ENCODE results near the gene LCN12.
A peak's percentile ranks its signal among the peaks of the same experiment; 100 is the strongest.

Gene LCN12

DNA sequence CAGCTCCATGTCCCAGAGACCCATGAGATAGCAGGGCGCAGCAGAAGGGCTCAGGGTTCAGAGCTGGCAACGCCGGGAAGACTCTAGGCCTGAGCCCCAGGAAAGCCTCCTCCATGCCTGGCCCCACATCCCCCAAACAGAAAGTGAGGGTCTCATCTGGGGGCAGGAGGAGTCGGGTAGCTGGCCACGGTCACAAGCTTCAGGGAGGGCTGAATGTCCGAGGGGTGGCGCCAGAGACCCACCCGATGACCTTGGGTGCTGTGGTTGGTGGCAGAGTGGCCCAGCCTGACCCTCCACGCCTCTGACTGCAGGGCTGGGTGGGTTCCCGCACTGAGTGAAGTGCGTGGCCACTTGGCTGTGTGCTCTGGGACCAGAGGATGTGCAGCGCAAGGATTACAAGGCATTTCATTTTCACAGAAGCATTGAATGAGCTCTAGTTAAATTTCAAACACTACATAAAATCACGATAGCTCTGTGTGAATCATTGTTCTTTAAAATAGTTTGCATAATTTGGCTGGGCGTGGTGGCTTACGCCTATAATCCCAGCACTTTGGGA lies 4.0 kb upstream of the LCN12 start:
- H3K36me3 ChIP-seq (replicated peaks; ENCODE audit: low read depth, low read length), result no peaks in the 10 kb centered on the region
- H3K4me2 ChIP-seq (ENCODE audit: low read length), result no peak overlapping the region
- H2AFZ ChIP-seq (ENCODE audit: low read depth, low read length), result no peak overlapping the region
- H4K20me1 ChIP-seq (ENCODE audit: insufficient read depth, low read length), result no peaks in the 10 kb centered on the region
- TF ChIP-seq CTCF (IDR thresholded peaks at IDR 0.05; ENCODE audit: low read depth, low read length), result peak; percentile 60
- TF ChIP-seq EZH2phosphoT487 (IDR thresholded peaks at IDR 0.05; ENCODE audit: low read depth), result no peak
- H3K9ac ChIP-seq (ENCODE audit: low read length), result no peak overlapping the region
- no peaks in the 10 kb centered on the region for H3K9me3 ChIP-seq (ENCODE audit: insufficient read depth, low read length)
- H3K4me3 ChIP-seq (ENCODE audit: low read length), result no peak overlapping the region
- H3K27me3 ChIP-seq (ENCODE audit: low read depth, low read length), result no peaks in the 10 kb centered on the region
- peaks cover 32% of the 10 kb centered on the region for H3K4me1 ChIP-seq (ENCODE audit: low read length)
- no peak overlapping the region for H3K27ac ChIP-seq (ENCODE audit: low read length)
- peaks cover 12% of the 10 kb centered on the region for H3K79me2 ChIP-seq (ENCODE audit: low read length)

- Histone ChIP-seq H3K4me1 (ENCODE audit: low read length) (peaks cover 27% of the 10 kb centered on the region), H3K4me2 (ENCODE audit: low read length) (peak overlapping the region; percentile 80), H3K79me2 (ENCODE audit: low read length) (no peaks in the 10 kb centered on the region; the same call in 1 of the 2 replicates), H2AFZ (ENCODE audit: low read depth, low read length) (no peak overlapping the region), H3K9me3 (ENCODE audit: insufficient read depth, low read length) (no peaks in the 10 kb centered on the region), H4K20me1 (ENCODE audit: insufficient read depth, low read length) (no peaks in the 10 kb centered on the region), H3K4me3 (ENCODE audit: low read length) (peak overlapping the region; percentile 87), H3K36me3 (replicated peaks; ENCODE audit: low read depth, low read length) (no peaks in the 10 kb centered on the region), H3K27ac (ENCODE audit: low read length) (no peak overlapping the region), H3K9ac (ENCODE audit: low read length) (peak overlapping the region; percentile 64), H3K27me3 (ENCODE audit: low read depth, low read length) (no peaks in the 10 kb centered on the region)
- no peak for TF ChIP-seq EZH2phosphoT487 (IDR thresholded peaks at IDR 0.05; ENCODE audit: low read depth)
- TF ChIP-seq CTCF (IDR thresholded peaks at IDR 0.05; ENCODE audit: low read depth, low read length), result no peak
Measured at GRCh38 chr9:136949239-136949816, 2.7 kb upstream of the LCN12 start.

DNA sequence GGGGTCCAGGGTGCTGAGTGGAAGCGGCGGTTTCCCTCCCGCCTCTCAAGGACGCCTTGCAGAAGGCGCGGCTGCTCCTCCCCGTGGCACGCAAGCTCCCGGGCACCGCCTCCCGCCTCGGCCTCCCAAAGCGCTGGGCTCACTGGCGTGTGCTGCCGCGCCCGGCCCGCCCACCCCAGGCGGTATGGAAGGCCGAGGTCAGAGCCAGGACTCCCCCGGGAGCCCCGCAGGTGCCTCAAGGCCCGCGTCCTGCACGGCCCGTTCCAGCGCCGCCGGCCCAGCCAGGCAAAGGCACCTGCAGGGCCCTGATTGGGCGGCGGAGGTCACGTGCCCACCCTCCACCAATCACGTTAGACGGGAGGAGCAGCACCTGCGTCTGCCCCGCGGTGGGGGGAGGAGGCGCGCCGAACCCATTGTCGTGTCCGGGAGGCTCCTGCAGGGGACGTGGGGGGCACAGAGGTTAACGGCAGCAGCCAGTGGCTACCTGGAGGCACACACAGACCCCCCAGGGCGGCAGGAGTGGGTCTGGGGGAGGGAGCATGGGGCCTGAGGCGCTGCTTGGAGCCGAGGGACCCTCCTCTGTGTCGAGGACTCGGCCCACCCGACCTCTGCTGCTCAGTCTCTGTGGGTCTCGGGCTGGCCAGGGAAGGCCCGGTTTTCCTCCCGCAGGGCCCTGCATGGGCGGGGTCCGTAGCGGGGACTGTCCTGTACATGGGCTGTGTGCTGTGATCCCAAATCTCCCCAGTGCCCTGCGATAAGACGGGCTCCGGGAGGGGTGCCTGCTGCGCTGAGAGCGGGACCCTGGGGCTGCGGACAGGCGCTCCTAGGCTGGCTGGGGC lies 2.0 kb upstream of the LCN12 start:
- peak overlapping the region; percentile 83 for H3K9ac ChIP-seq (ENCODE audit: low read length)
- TF ChIP-seq EZH2phosphoT487 (IDR thresholded peaks at IDR 0.05; ENCODE audit: low read depth) (no peak), CTCF (IDR thresholded peaks at IDR 0.05; ENCODE audit: low read depth, low read length) (peak; percentile 14; the same call in 1 of the 2 replicates)
- H3K27ac ChIP-seq (ENCODE audit: low read length), result peak overlapping the region; percentile 37
- H3K27me3 ChIP-seq (ENCODE audit: low read depth, low read length), result no peaks in the 10 kb centered on the region; the same call in 1 of the 2 replicates
- H3K4me2 ChIP-seq (ENCODE audit: low read length), result peak overlapping the region; percentile 94
- H3K4me1 ChIP-seq (ENCODE audit: low read length), result peaks cover 24% of the 10 kb centered on the region
- no peaks in the 10 kb centered on the region for H4K20me1 ChIP-seq (ENCODE audit: insufficient read depth, low read length)
- H2AFZ ChIP-seq (ENCODE audit: low read depth, low read length), result peak overlapping the region; percentile 87
- H3K36me3 ChIP-seq (replicated peaks; ENCODE audit: low read depth, low read length), result no peaks in the 10 kb centered on the region
- peak overlapping the region; percentile 87 for H3K4me3 ChIP-seq (ENCODE audit: low read length)
- no peaks in the 10 kb centered on the region for H3K9me3 ChIP-seq (ENCODE audit: insufficient read depth, low read length)
- H3K79me2 ChIP-seq (ENCODE audit: low read length), result no peaks in the 10 kb centered on the region

DNA sequence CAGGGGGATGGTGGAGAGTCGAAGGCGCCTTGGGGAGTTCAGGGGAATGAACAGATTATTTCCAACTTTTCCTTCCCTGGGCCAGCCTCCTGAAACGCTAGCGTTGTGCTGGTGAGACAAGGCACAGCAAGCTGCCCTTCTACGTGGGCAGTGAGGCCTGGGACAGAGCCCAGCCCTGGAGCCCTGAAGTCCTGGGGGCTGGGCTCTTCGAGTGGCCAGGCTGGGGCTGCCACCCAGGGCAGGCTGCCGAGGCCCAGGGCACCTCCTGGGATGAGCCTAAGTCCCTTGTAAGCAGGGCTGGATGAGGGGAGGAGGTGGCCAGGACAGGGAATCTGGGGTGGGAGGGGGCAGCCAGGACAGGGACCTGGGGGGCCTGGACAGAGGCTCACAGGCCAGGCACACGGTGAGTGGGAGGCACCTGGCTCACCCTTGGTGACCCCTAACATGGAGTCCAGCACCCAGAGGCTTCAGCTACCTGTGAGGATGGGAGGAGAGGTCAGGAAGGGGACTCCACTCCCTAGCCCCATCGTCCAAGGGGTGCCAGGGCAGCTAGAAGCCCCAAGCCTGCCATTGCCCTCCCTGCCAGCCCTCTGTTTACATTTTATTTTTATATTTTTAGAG lies 1.3 kb upstream of the LCN12 start:
- no peak overlapping the region for H3K27ac ChIP-seq (ENCODE audit: low read length)
- H3K4me3 ChIP-seq (ENCODE audit: low read length), result peak overlapping the region; percentile 87
- TF ChIP-seq EZH2phosphoT487 (IDR thresholded peaks at IDR 0.05; ENCODE audit: low read depth), result no peak
- TF ChIP-seq CTCF (IDR thresholded peaks at IDR 0.05; ENCODE audit: low read depth, low read length), result no peak
- H3K36me3 ChIP-seq (replicated peaks; ENCODE audit: low read depth, low read length), result no peaks in the 10 kb centered on the region
- H3K27me3 ChIP-seq (ENCODE audit: low read depth, low read length), result no peaks in the 10 kb centered on the region; the same call in 1 of the 2 replicates
- H3K9ac ChIP-seq (ENCODE audit: low read length), result peak overlapping the region; percentile 83
- H3K79me2 ChIP-seq (ENCODE audit: low read length), result no peaks in the 10 kb centered on the region
- H2AFZ ChIP-seq (ENCODE audit: low read depth, low read length), result no peak overlapping the region
- H4K20me1 ChIP-seq (ENCODE audit: insufficient read depth, low read length), result no peaks in the 10 kb centered on the region
- peak overlapping the region; percentile 94 for H3K4me2 ChIP-seq (ENCODE audit: low read length)
- no peaks in the 10 kb centered on the region for H3K9me3 ChIP-seq (ENCODE audit: insufficient read depth, low read length)
- H3K4me1 ChIP-seq (ENCODE audit: low read length), result peaks cover 22% of the 10 kb centered on the region
